OCI-LY1 (cell line): ENCODE measurements around the gene DNAH7.

ENCODE experiments used
- H2AFZ ChIP-seq: fragments of 200-600 bp; sonication (generic), shearing (Covaris generic); 2 replicates; pipeline ENCODE4 v1.6.0; 2014; ENCODE audit warnings: antibody characterized with exemption, mild to moderate bottlenecking, low read length
- H3F3A ChIP-seq: fragments of 200-600 bp; sonication (generic), shearing (Covaris generic); 2 replicates; pipeline ENCODE4 v1.6.0; 2014; ENCODE audit warnings: mild to moderate bottlenecking, antibody characterized with exemption, low read length, moderate library complexity; ENCODE audit not compliant: insufficient read depth
- H3K27ac ChIP-seq: fragments of 200-600 bp; sonication (generic); 2 replicates; pipeline ENCODE4 v1.5.1; 2014; ENCODE audit warnings: low read length, mixed run types, mild to moderate bottlenecking, low read depth; ENCODE audit not compliant: poor library complexity, severe bottlenecking
- H3K27me3 ChIP-seq: fragments of 200-600 bp; sonication (generic); 2 replicates; pipeline ENCODE4 v1.6.0; 2014; ENCODE audit warnings: antibody characterized with exemption, mild to moderate bottlenecking, low read length, moderate library complexity; ENCODE audit not compliant: insufficient read depth
- H3K36me3 ChIP-seq: fragments of 200-600 bp; sonication (generic); 2 replicates; pipeline ENCODE4 v1.6.1; 2014; ENCODE audit warnings: mild to moderate bottlenecking, antibody characterized with exemption, low read length, moderate library complexity, mixed read lengths; ENCODE audit not compliant: insufficient read depth
- H3K4me1 ChIP-seq: fragments of 200-600 bp; sonication (generic); 2 replicates; pipeline ENCODE4 v1.5.1; 2014; ENCODE audit warnings: mild to moderate bottlenecking, low read length, moderate library complexity; ENCODE audit not compliant: insufficient read depth, severe bottlenecking
- H3K4me2 ChIP-seq: fragments of 200-600 bp; sonication (generic), shearing (Covaris generic); 2 replicates; pipeline ENCODE4 v1.6.1; 2014; ENCODE audit warnings: low read length
- H3K4me3 ChIP-seq: fragments of 200-600 bp; sonication (generic); 2 replicates; pipeline ENCODE4 v1.5.1; 2014; ENCODE audit warnings: low read length, low read depth, mild to moderate bottlenecking, mixed read lengths; ENCODE audit not compliant: poor library complexity, severe bottlenecking
- H3K79me2 ChIP-seq: fragments of 200-600 bp; shearing (Covaris generic); 2 replicates; pipeline ENCODE4 v1.6.1; 2016; ENCODE audit warnings: mixed run types, low read length, mixed read lengths; ENCODE audit not compliant: insufficient read depth
- H3K9ac ChIP-seq: fragments of 200-600 bp; sonication (generic), shearing (Covaris generic); 2 replicates; pipeline ENCODE4 v1.6.1; 2014; ENCODE audit warnings: mild to moderate bottlenecking, low read length, mixed read lengths
- H3K9me2 ChIP-seq: fragments of 200-600 bp; sonication (generic), shearing (Covaris generic); 2 replicates; pipeline ENCODE4 v1.6.1; 2014; ENCODE audit warnings: low read depth, mild to moderate bottlenecking, low read length, mixed read lengths
- H3K9me3 ChIP-seq: fragments of 200-600 bp; shearing (Covaris generic); 2 replicates; pipeline ENCODE4 v1.6.1; 2014; ENCODE audit warnings: low read length, mixed read lengths
- H4K20me1 ChIP-seq: fragments of 200-600 bp; sonication (generic), shearing (Covaris generic); 2 replicates; pipeline ENCODE4 v1.6.0; 2016; ENCODE audit warnings: mild to moderate bottlenecking, low read length; ENCODE audit not compliant: insufficient read depth
- EZH2 ChIP-seq: fragments of 200-600 bp; sonication (generic), shearing (Covaris generic); IDR thresholded peaks from 2 replicates; pipeline ENCODE4 v1.8.0; 2017; ENCODE audit warnings: borderline replicate concordance, mixed run types, mild to moderate bottlenecking, antibody characterized with exemption, low read length, moderate library complexity, mixed read lengths
- TF ChIP-seq, protein P1 (sequence below): fragments of 200-600 bp; sonication (generic), shearing (Covaris generic); IDR thresholded peaks from 2 replicates; pipeline ENCODE4 v1.5.1; 2017; ENCODE audit warnings: mild to moderate bottlenecking, antibody characterized with exemption, low read length, moderate library complexity, mixed read lengths

DNAH7 gene

DNA sequence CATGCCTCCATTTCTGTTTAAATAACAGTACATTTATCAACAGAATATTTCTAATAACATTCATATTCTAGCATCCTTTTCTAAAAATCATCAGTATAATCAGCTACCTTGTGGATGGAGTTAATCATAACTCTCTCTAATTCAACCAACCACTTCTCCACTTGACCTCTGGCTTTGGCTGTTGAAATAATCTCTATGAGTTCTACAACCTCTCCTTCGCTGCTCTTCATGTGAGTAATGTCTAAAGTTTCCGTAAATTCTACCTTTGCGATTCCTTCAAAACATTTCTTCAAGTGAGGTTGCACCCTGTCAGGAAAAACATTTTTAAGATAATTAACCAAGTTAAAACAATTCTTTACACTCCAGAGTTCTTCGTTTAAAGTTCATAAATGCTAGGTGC, 134.2 kb downstream of the DNAH7 start:
- Histone ChIP-seq H2AFZ (no peak overlapping the region), H3K27ac (no peak overlapping the region), H3K27me3 (no peaks in the 10 kb centered on the region), H3K4me3 (no peak overlapping the region), H3K79me2 (no peaks in the 10 kb centered on the region), H3K9ac (no peak overlapping the region), H3F3A (no peaks in the 10 kb centered on the region), H3K9me3 (no peaks in the 10 kb centered on the region), H4K20me1 (no peaks in the 10 kb centered on the region), H3K4me2 (no peak overlapping the region), H3K4me1 (no peaks in the 10 kb centered on the region), H3K9me2 (no peaks in the 10 kb centered on the region), H3K36me3 (no peaks in the 10 kb centered on the region)
- TF ChIP-seq EZH2: no peak
- TF ChIP-seq, protein P1, sequence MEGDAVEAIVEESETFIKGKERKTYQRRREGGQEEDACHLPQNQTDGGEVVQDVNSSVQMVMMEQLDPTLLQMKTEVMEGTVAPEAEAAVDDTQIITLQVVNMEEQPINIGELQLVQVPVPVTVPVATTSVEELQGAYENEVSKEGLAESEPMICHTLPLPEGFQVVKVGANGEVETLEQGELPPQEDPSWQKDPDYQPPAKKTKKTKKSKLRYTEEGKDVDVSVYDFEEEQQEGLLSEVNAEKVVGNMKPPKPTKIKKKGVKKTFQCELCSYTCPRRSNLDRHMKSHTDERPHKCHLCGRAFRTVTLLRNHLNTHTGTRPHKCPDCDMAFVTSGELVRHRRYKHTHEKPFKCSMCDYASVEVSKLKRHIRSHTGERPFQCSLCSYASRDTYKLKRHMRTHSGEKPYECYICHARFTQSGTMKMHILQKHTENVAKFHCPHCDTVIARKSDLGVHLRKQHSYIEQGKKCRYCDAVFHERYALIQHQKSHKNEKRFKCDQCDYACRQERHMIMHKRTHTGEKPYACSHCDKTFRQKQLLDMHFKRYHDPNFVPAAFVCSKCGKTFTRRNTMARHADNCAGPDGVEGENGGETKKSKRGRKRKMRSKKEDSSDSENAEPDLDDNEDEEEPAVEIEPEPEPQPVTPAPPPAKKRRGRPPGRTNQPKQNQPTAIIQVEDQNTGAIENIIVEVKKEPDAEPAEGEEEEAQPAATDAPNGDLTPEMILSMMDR: no peak

DNA sequence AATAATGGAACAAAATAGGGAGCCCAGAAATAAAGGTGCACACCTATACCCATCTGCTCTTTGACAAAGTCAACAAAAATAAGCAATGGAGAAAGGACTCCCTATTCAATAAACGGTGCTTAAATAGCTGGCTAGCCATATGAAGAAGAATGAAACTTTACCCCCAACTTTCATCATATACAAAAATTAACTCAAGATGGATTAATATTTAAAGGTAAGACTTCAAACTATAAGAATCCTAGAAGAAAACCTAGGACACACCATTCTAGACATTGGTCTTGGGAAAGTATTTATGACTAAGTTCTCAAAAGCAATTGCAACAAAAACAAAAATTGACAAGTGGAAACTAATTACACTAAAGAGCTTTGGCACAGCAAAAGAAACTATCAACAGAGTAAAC, 139.1 kb downstream of the DNAH7 start:
- TF ChIP-seq, protein P1: no peak
- H3K9ac ChIP-seq: no peak overlapping the region
- H3K9me3 ChIP-seq: no peaks in the 10 kb centered on the region
- no peaks in the 10 kb centered on the region for H3K4me1 ChIP-seq
- H3K9me2 ChIP-seq: no peaks in the 10 kb centered on the region
- H3K4me3 ChIP-seq: no peak overlapping the region
- no peak overlapping the region for H3K27ac ChIP-seq
- no peaks in the 10 kb centered on the region for H3K36me3 ChIP-seq
- no peaks in the 10 kb centered on the region for H3K27me3 ChIP-seq
- H3F3A ChIP-seq: no peaks in the 10 kb centered on the region
- no peak overlapping the region for H3K4me2 ChIP-seq
- H2AFZ ChIP-seq: no peak overlapping the region
- no peaks in the 10 kb centered on the region for H4K20me1 ChIP-seq
- no peaks in the 10 kb centered on the region for H3K79me2 ChIP-seq

DNA sequence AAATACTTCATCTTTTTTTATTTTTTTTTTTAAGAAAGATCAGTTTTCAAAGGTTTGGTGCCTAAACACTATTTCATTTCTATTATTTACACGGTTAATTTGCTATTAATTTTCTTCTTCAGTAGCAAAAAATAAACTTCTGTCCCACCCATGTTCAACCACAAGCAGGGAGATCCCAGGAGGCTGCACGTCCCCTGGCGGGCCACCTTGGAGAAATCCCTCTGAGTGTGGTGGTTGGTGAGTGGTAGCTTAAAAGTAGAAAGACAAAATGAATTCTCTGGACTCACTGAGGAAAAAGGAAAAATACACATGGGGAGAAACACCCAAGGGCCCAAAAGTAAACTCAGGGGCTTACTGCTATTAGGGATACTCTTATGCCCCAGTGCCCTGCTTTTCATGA, 143.5 kb downstream of the DNAH7 start:
- H4K20me1 ChIP-seq: no peaks in the 10 kb centered on the region
- H3K4me1 ChIP-seq: no peaks in the 10 kb centered on the region
- H3K27me3 ChIP-seq: no peaks in the 10 kb centered on the region
- H3K27ac ChIP-seq: no peak overlapping the region
- TF ChIP-seq, protein P1: no peak
- no peak for TF ChIP-seq EZH2
- H3K9ac ChIP-seq: no peak overlapping the region
- no peaks in the 10 kb centered on the region for H3K9me2 ChIP-seq
- no peak overlapping the region for H3K4me2 ChIP-seq
- no peak overlapping the region for H3K4me3 ChIP-seq
- H2AFZ ChIP-seq: no peak overlapping the region
- no peaks in the 10 kb centered on the region for H3K36me3 ChIP-seq
- no peaks in the 10 kb centered on the region for H3K9me3 ChIP-seq
- H3F3A ChIP-seq: no peaks in the 10 kb centered on the region
- H3K79me2 ChIP-seq: no peaks in the 10 kb centered on the region
